Endothelial cell of umbilical vein (primary cell): Measurements from ENCODE around the gene UQCRH.

Experiments used
- EZH2 ChIP-seq: IDR thresholded peaks from 2 replicates; pipeline ENCODE4 v1.6.1; 2012; ENCODE audit warnings: borderline replicate concordance, low read depth, mild to moderate bottlenecking, moderate library complexity, low read length, inconsistent platforms; ENCODE audit not compliant: severe bottlenecking
- FOS ChIP-seq: IDR thresholded peaks from 2 replicates; pipeline ENCODE4 v1.6.1; 2011; ENCODE audit warnings: mild to moderate bottlenecking, low read length, moderate library complexity, borderline replicate concordance; ENCODE audit not compliant: insufficient read depth
- JUN ChIP-seq: IDR thresholded peaks from 2 replicates; pipeline ENCODE4 v1.6.1; 2011; ENCODE audit warnings: borderline replicate concordance, low read depth; ENCODE audit not compliant: insufficient read length, insufficient read depth
- MYC ChIP-seq: IDR thresholded peaks from one replicate; pipeline ENCODE4 v1.6.1; 2011; ENCODE audit warnings: mild to moderate bottlenecking, low read depth, low read length
- POLR2A ChIP-seq: IDR thresholded peaks from 2 replicates; pipeline ENCODE4 v1.6.1; 2012; ENCODE audit warnings: low read depth, mild to moderate bottlenecking, control low read depth, low read length
- POLR2AphosphoS5 ChIP-seq: IDR thresholded peaks from 2 replicates; pipeline ENCODE4 v1.6.1; 2012; ENCODE audit warnings: low read depth, mild to moderate bottlenecking, control low read depth, low read length, moderate library complexity; ENCODE audit not compliant: insufficient read depth
- TF ChIP-seq, protein P1 (sequence below), 2 donors: IDR thresholded peaks; 1 replicate in 1 of 2; 2 replicates in 1 of 2; pipeline ENCODE4 v1.5.1; 2011; ENCODE audit warnings: low read length in 2 of 2, mild to moderate bottlenecking in 2 of 2, moderate library complexity in 2 of 2, control low read depth in 1 of 2, inconsistent platforms in 1 of 2, low read depth in 1 of 2; ENCODE audit not compliant: insufficient read depth in 1 of 2; ENCODE audit errors: extremely low read depth in 1 of 2
- TF ChIP-seq, protein P2 (sequence below): IDR thresholded peaks from 2 replicates; pipeline ENCODE4 v1.6.1; 2011; ENCODE audit not compliant: insufficient read depth, insufficient read length

DNA sequence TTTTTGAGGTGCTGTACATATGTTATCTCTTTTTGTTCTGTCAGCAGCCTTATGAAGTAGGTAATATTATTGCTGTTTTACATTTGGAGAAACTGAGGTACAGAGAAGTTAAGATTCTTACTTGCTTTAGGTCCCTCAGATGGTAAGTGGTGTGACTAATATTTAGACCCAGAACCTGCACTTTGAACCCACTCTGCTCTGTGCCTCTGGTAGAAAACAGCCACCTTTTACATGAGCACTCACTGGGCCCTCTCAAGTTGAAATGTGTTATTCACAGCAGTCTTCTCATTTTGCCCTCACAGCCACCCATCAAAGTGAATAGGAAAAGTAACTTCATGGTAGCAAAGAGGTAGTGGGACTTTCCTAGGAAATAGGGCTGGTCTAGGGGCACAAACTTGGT is 41.8 kb downstream of the UQCRH start:
- TF ChIP-seq EZH2 (no peak), POLR2A (no peak), POLR2AphosphoS5 (no peak), JUN (no peak), MYC (no peak), FOS (no peak)
- TF ChIP-seq, protein P1, sequence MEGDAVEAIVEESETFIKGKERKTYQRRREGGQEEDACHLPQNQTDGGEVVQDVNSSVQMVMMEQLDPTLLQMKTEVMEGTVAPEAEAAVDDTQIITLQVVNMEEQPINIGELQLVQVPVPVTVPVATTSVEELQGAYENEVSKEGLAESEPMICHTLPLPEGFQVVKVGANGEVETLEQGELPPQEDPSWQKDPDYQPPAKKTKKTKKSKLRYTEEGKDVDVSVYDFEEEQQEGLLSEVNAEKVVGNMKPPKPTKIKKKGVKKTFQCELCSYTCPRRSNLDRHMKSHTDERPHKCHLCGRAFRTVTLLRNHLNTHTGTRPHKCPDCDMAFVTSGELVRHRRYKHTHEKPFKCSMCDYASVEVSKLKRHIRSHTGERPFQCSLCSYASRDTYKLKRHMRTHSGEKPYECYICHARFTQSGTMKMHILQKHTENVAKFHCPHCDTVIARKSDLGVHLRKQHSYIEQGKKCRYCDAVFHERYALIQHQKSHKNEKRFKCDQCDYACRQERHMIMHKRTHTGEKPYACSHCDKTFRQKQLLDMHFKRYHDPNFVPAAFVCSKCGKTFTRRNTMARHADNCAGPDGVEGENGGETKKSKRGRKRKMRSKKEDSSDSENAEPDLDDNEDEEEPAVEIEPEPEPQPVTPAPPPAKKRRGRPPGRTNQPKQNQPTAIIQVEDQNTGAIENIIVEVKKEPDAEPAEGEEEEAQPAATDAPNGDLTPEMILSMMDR (IDR thresholded peaks at IDR 0.05; ENCODE audit: extremely low read depth in 1 of 2, insufficient read depth in 1 of 2, low read depth in 1 of 2, low read length in 2 of 2), result no peak
- TF ChIP-seq, protein P2, sequence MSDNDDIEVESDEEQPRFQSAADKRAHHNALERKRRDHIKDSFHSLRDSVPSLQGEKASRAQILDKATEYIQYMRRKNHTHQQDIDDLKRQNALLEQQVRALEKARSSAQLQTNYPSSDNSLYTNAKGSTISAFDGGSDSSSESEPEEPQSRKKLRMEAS, result no peak
